HG02610 (cell line): ENCODE data around the gene RSPH6A.
A peak's percentile ranks its signal among the peaks of the same experiment; 100 is the strongest.

ENCODE experiments used
- ATAC-seq: cut with Tn5 transposase; IDR thresholded peaks from one replicate; pipeline ENCODE4 v1.9.1; 2021; ENCODE audit warnings: mild to moderate bottlenecking, moderate library complexity; ENCODE audit not compliant: unreplicated experiment

RSPH6A gene

GRCh38 chr19:45814851-45815480, at the start of gene RSPH6A:
TSS of gene RSPH6A (minus strand) at chr19:45815308. CDS start at chr19:45815176, 132 bp downstream.
- ATAC-seq: no peak

- no peak for ATAC-seq
Observed at GRCh38 chr19:45864629-45865082, 49.5 kb upstream of the RSPH6A start.

GRCh38 chr19:45863840-45864628, 48.9 kb upstream of the RSPH6A start, which contains the start of gene FOXA3:
TSS of gene FOXA3 (plus strand) at chr19:45864326. CDS start at chr19:45864457, 131 bp downstream.
- no peak for ATAC-seq

- ATAC-seq: no peak
Observed at GRCh38 chr19:45863335-45863839, 48.3 kb upstream of the RSPH6A start.

DNA sequence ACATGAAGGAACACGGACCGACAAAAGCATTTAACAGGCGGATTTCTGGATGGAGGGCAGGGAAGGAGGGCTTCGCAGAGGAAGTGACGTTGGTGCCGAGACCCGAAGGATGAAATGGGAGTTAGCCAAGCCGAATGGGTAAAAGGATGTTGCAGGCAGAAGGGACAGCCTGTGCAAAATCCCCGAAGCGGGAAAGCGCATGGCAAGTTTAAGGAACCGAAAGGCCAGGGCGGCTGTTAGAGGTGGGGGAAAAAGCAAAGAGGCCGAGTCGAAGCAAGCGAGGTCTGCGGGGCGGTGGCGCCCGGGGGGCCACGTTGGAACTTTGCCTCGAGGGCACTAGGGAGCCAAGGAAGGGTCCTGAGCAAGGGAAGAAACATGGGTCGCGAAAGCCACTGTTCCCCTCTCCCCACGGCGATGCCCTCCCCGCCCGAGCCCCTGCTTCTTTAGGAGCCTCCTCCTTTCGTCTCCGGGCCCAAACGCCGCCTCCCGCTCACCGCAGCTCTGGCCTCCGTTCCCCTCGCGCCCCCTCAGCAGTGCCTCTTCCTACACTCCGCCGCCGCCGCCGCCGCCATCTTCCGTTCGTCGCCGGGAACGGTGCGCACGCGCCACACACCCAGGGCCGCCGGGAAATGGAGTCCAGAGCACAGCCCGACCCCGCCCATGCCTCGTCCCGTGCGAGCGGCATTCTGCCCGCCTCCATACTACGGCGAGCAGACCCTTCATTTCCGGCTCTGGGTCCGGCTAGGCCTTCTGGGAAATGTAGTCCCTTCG, 47.6 kb upstream of the RSPH6A start, which contains the start of gene SYMPK:
Gene SYMPK (minus strand): TSS at position 584 of the 771 bp plus-strand sequence. CDS start 8,652 bp downstream, outside the sequence.
- ATAC-seq: peak; percentile 89

- no peak for ATAC-seq
Observed at GRCh38 chr19:45862271-45862563, 47.1 kb upstream of the RSPH6A start.

- no peak for ATAC-seq
Observed at GRCh38 chr19:45860359-45861259, 45.5 kb upstream of the RSPH6A start.

DNA sequence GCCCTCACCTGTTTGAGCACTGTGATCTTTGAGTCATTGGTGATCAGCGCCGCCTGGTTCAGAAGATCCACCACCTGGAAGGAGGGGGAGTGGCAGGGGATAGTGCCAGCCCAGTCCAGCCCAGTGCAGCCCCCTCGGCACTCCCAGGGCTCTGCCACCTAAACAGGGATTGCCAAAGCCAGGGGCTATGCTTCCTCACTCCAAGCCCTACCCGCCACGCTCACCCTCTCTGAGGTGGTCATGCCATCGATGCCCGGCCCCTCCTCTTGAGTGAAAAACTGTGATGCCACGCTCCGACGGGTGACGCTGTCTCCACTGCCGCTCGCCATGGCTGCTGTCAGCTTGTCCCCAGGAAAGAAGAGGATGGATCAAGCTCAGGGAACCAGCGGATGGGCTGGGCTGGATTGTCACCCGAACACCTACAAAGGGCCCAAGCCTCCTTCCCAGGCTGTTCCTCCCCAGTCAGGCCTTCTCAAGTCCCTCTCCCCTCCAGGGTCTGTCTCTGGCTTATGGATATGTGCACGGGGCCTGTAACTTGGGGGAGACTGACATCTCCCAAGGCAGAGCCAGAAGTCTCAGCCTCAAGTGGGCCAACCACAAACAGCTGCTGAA, 39.2 kb upstream of the RSPH6A start:
- no peak for ATAC-seq

GRCh38 chr19:45852983-45853382, 37.9 kb upstream of the RSPH6A start:
- ATAC-seq: no peak

GRCh38 chr19:45852145-45852750, 37.1 kb upstream of the RSPH6A start:
- ATAC-seq: no peak

DNA sequence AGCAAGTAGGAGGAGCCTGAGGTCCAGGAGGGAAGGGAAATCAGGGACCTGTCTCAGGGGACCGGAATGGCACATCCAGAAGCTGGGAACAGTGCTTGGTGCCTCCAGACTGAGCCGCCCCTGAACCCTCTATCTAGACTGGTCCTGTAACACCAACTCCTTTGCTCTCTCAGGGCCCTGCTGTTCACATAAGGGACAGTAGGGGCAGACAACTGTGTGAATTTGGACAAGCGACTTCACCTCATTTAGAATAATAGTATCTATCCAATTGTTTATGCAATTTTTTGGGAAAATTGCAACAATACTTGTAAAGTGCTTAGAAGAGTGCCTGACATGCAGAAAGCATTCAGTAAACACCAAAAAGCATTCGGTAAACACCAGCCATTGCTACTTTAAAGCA, 33.8 kb upstream of the RSPH6A start:
- ATAC-seq: no peak

GRCh38 chr19:45847663-45848062, 32.6 kb upstream of the RSPH6A start:
- ATAC-seq: no peak

- no peak for ATAC-seq
Observed at GRCh38 chr19:45842198-45842597, 27.1 kb upstream of the RSPH6A start.

- no peak for ATAC-seq
Observed at GRCh38 chr19:45834970-45835369, 19.9 kb upstream of the RSPH6A start.

DNA sequence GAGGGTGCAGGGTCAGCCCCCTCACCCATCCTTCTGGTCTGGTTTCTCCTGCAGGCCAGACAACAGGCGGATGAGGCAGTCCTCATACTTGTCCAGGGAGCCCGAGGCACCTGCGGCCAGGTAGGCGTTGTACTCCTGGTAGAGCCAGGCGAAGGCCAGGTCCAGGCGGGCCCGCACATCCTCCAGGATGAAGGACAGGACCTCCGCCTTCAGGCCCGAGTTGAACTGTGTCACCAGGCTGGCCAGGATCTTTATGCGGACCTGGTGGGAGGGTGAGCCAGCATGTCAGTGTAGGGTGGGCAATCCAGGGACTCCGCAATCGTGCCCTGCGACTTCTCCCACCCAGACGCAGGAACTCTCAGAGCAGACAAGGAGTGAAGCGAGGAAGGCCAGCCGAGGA, 13.8 kb upstream of the RSPH6A start:
- no peak for ATAC-seq

DNA sequence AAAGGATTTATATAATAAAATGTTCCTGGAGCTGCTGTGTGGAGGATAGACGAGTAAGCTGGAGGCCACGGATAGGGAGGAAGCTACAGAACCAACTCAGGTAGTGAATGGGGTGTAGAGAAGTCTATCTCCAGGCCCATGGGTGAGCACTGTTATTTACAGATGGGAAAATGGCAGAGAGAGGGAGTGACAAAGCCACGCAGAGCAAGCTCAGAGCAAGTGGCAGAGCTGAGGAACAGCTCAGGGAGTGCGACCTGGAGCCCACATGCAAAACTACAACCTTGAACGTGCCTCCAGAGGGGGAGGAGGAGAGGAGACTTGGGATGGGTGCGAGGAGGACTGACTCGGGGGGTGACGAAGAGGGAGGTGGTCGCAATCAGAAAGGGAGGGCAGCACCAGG, 13.4 kb upstream of the RSPH6A start:
- no peak for ATAC-seq

DNA sequence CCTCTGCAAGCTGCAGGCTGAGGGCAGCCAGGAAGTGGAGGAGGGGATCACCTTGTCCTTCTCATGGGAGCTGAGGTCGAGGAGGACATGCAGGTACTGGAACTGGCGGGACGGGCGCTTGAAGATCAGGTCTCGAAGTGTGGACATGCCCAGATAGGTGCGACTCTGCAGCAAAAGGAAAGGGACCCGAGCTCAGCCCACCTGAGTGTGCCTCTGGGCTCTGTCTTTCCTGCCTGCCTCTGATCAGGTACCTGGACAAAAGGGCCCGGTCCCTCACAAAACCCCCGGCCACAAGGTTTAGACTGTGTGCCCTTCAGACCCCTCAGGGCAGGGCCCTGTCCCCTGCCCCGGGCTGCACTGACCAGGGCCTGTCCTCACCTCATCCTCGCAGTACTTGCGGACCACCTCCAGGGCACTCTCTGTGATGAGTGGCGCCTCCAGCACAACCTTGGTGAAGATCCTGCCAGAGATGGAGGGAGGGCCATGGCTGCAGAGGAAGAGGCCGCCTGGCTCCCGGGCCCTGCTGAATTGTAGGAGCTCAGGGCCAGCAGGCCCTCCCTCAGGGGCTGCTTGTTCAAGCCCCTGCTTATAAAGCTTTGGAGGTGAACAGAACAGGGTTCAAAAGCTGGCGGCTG, 12.5 kb upstream of the RSPH6A start:
- no peak for ATAC-seq

DNA sequence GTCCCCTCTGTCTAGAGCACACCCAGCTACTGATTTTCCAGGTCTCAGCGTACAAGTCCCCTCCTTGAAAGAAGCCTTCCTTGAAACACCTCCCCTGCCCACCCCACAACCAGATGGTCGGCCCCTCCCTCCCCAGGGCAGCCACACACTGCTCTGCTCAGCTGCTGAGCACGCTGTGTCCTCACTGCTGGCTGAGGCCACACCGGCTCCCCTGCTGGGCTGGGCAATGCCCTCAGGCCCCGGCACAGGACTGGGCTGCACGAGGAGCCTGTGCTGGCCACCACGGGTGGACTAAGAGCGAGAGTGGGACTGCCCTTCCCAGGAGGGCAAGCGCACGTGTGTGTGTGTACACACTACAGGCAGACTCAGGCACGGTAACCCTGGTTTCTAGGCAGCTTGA, 11.8 kb upstream of the RSPH6A start:
- ATAC-seq: no peak
